Keratinocyte (primary cell): Measurements from ENCODE around the gene LPO. TPM values are rescaled to one million over a fixed set of nuclear protein-coding genes. Genes with fewer than 3 reads are reported as not detected.

ENCODE experiments used
- DNase-seq: peaks from one replicate; pipeline ENCODE4 v3.0.0-alpha.2; 2011; ENCODE audit warnings: low read depth, missing footprints, low spot score
- FAIRE-seq: peaks from 2 replicates; lab custom pipeline; 2011; peaks lifted over from hg19 to GRCh38; lab: Jason Lieb, UNC
- H2AFZ ChIP-seq: 2 replicates; pipeline ENCODE4 v1.6.0; 2012; ENCODE audit warnings: low read length, control low read depth, inconsistent platforms; ENCODE audit not compliant: control insufficient read depth
- H3K27ac ChIP-seq: 2 replicates; pipeline ENCODE4 v1.5.1; 2011; ENCODE audit warnings: low read length; ENCODE audit not compliant: control insufficient read depth, insufficient read depth
- H3K27me3 ChIP-seq: 3 replicates; pipeline ENCODE4 v1.6.0; 2011; ENCODE audit warnings: low read length; ENCODE audit not compliant: control insufficient read depth, insufficient read depth; ENCODE audit errors: extremely low read depth
- H3K36me3 ChIP-seq, 2 experiments: 2 replicates in 1 of 2; 3 replicates in 1 of 2; pipeline ENCODE4 v1.5.1; 2011; ENCODE audit warnings: low read length in 2 of 2, mild to moderate bottlenecking in 1 of 2; ENCODE audit not compliant: control insufficient read depth in 2 of 2, insufficient read depth in 2 of 2; ENCODE audit errors: extremely low read depth in 1 of 2
- H3K4me1 ChIP-seq: 3 replicates; pipeline ENCODE4 v1.5.1; 2011; ENCODE audit warnings: low read length; ENCODE audit not compliant: control insufficient read depth, insufficient read depth; ENCODE audit errors: extremely low read depth
- H3K4me2 ChIP-seq: 3 replicates; pipeline ENCODE4 v1.6.0; 2011; ENCODE audit warnings: low read depth, low read length; ENCODE audit not compliant: control insufficient read depth, insufficient read depth; ENCODE audit errors: extremely low read depth
- H3K4me3 ChIP-seq, 3 experiments: fragments of 200-600 bp in 1 of 3; sonication (generic) in 1 of 3; 2 replicates in 2 of 3; 3 replicates in 1 of 3; pipeline ENCODE4 v1.5.1; 2011 to 2016; ENCODE audit warnings: low read length in 3 of 3, mild to moderate bottlenecking in 3 of 3, control low read depth in 2 of 3, inconsistent platforms in 1 of 3, low read depth in 1 of 3, mixed read lengths in 1 of 3, mixed run types in 1 of 3, moderate library complexity in 1 of 3; ENCODE audit not compliant: control insufficient read depth in 2 of 3, insufficient read depth in 2 of 3; ENCODE audit errors: extremely low read depth in 1 of 3
- H3K79me2 ChIP-seq: 2 replicates; pipeline ENCODE4 v1.6.0; 2012; ENCODE audit warnings: low read length; ENCODE audit not compliant: control insufficient read depth, insufficient read depth
- H3K9ac ChIP-seq: 3 replicates; pipeline ENCODE4 v1.6.0; 2011; ENCODE audit warnings: low read length; ENCODE audit not compliant: control insufficient read depth, insufficient read depth; ENCODE audit errors: extremely low read depth
- H3K9me1 ChIP-seq: 3 replicates; pipeline ENCODE4 v1.6.0; 2011; ENCODE audit warnings: low read length; ENCODE audit not compliant: control insufficient read depth, insufficient read depth; ENCODE audit errors: extremely low read depth
- H3K9me3 ChIP-seq: 2 replicates; pipeline ENCODE4 v1.5.1; 2012; ENCODE audit warnings: low read depth, low read length; ENCODE audit not compliant: control insufficient read depth
- H4K20me1 ChIP-seq: 3 replicates; pipeline ENCODE4 v1.6.0; 2011; ENCODE audit warnings: low read length; ENCODE audit not compliant: control insufficient read depth, insufficient read depth; ENCODE audit errors: extremely low read depth
- CTCF ChIP-seq, 3 experiments: IDR thresholded peaks in 1 of 3; conservative IDR thresholded peaks in 1 of 3; optimal IDR thresholded peaks in 1 of 3; 2 replicates in 2 of 3; 3 replicates in 1 of 3; pipeline versions ENCODE3 to v1.5.1; 2011; ENCODE audit warnings: low read length in 3 of 3, mild to moderate bottlenecking in 3 of 3, moderate library complexity in 2 of 3, control low read depth in 1 of 3, inconsistent platforms in 1 of 3; ENCODE audit not compliant: insufficient read depth in 2 of 3; ENCODE audit errors: extremely low read depth in 1 of 3
- EZH2 ChIP-seq: IDR thresholded peaks from one replicate; pipeline ENCODE4 v1.6.1; 2012; ENCODE audit warnings: inconsistent platforms, mild to moderate bottlenecking, low read length, moderate library complexity
- dilution Hi-C: fragments of 300-500 bp; cut with MboI; formaldehyde crosslinking; loops from one replicate; pipeline ENCODE4 v1.7.0; 2020; ENCODE audit warnings: low sequenced_read_pairs; ENCODE audit not compliant: extremely low pct_ligation_motif_present
- polyA plus RNA-seq, 5 experiments: library from polyadenylated mRNA; depleted of rRNA in 3 of 5; stranded (reverse) in 3 of 5; stranded (forward) in 1 of 5; unstranded in 1 of 5; fragments of >200 nt; gene quantifications; 1 replicate in 1 of 5; 2 replicates in 3 of 5; 3 replicates in 1 of 5; pipeline versions ENCODE4 v1.2.1 to v1.2.3, GENCODE V29; 2011 to 2012; ENCODE audit warnings: missing spikeins in 2 of 5, low read depth in 1 of 5, low replicate concordance in 1 of 5

The LPO gene
- polyA plus RNA-seq, 1 donor (not counting 4 experiments of a cell fraction or from before 2014, with no cell fraction given), result not detected

GRCh38 chr17:58275417-58275816, 37.0 kb downstream of the LPO start:
- Histone ChIP-seq H3K9ac (no peak overlapping the region), H3K4me1 (no peaks in the 10 kb centered on the region), H3K27ac (no peak overlapping the region), H2AFZ (no peak overlapping the region), H3K27me3 (peaks cover 30% of the 10 kb centered on the region), H3K4me2 (no peak overlapping the region), H3K9me3 (no peaks in the 10 kb centered on the region), H3K36me3 (no peaks in the 10 kb centered on the region), H3K9me1 (no peaks in the 10 kb centered on the region), H3K79me2 (no peaks in the 10 kb centered on the region), H4K20me1 (no peaks in the 10 kb centered on the region), H3K4me3 (no peak overlapping the region)
- no peak for TF ChIP-seq EZH2
- TF ChIP-seq CTCF (optimal IDR thresholded peaks at IDR 0.05 in 1 of 3, IDR thresholded peaks at IDR 0.05 in 1 of 3, conservative IDR thresholded peaks at IDR 0.05 in 1 of 3; ENCODE audit: extremely low read depth in 1 of 3, insufficient read depth in 2 of 3, low read length in 3 of 3), result no peak
- no peak for DNase-seq
- no peak for FAIRE-seq
- dilution Hi-C loops, result loop anchor here (25.0 kb wide), 1 partner anchor 162 kb away; no protein-coding TSS in a partner anchor

GRCh38 chr17:58276423-58276822, 38.0 kb downstream of the LPO start:
- Histone ChIP-seq H3K9ac (no peak overlapping the region), H4K20me1 (no peaks in the 10 kb centered on the region), H3K36me3 (no peaks in the 10 kb centered on the region), H3K27me3 (peaks cover 35% of the 10 kb centered on the region), H3K4me3 (no peak overlapping the region), H3K4me1 (no peaks in the 10 kb centered on the region), H3K27ac (no peak overlapping the region), H3K79me2 (no peaks in the 10 kb centered on the region), H3K4me2 (no peak overlapping the region), H2AFZ (no peak overlapping the region), H3K9me1 (no peaks in the 10 kb centered on the region), H3K9me3 (no peaks in the 10 kb centered on the region)
- TF ChIP-seq CTCF (optimal IDR thresholded peaks at IDR 0.05 in 1 of 3, IDR thresholded peaks at IDR 0.05 in 1 of 3, conservative IDR thresholded peaks at IDR 0.05 in 1 of 3; ENCODE audit: extremely low read depth in 1 of 3, insufficient read depth in 2 of 3, low read length in 3 of 3), result no peak
- TF ChIP-seq EZH2, result no peak
- DNase-seq (no peak), FAIRE-seq (no peak)
- dilution Hi-C loops, result loop anchor here (25.0 kb wide), 1 partner anchor 161 kb away; no protein-coding TSS in a partner anchor
